Measurements from ENCODE around the gene RB1.
"Not testable (repeated sequence)": the region's sequence is repeated elsewhere in the genome, so short reads cannot be mapped to it uniquely, and the experiment has no call there.

The RB1 gene

GRCh38 chr13:48346583-48346982, 43.0 kb downstream of the RB1 start:
- in situ Hi-C loops (cut with MboI; ENCODE audit: low sequenced_read_pairs), result loop anchor here (25.0 kb wide), 1 partner anchor 241 kb away; no protein-coding TSS in a partner anchor

- in situ Hi-C loops (cut with MboI; ENCODE audit: low sequenced_read_pairs), result loop anchor here (25.0 kb wide), 1 partner anchor 238 kb away; no protein-coding TSS in a partner anchor
Measured at GRCh38 chr13:48349525-48349924, 46.0 kb downstream of the RB1 start.

- in situ Hi-C loops (cut with MboI; ENCODE audit: low sequenced_read_pairs), result no loop called here
Measured at GRCh38 chr13:48353590-48353989, 50.0 kb downstream of the RB1 start.

- in situ Hi-C loops (cut with MboI; ENCODE audit: low sequenced_read_pairs), result not testable (repeated sequence)
Measured at GRCh38 chr13:48355524-48355923, 52.0 kb downstream of the RB1 start.

- in situ Hi-C loops (cut with MboI; ENCODE audit: low sequenced_read_pairs), result no loop called here
Measured at GRCh38 chr13:48356750-48357149, 53.2 kb downstream of the RB1 start.

GRCh38 chr13:48369988-48370387, 66.4 kb downstream of the RB1 start:
- in situ Hi-C loops (cut with MboI; ENCODE audit: low sequenced_read_pairs), result no loop called here

GRCh38 chr13:48370815-48371214, 67.3 kb downstream of the RB1 start:
- in situ Hi-C loops (cut with MboI; ENCODE audit: low sequenced_read_pairs), result no loop called here

GRCh38 chr13:48377857-48378256, 74.3 kb downstream of the RB1 start:
- in situ Hi-C loops (cut with MboI; ENCODE audit: low sequenced_read_pairs), result no loop called here

- in situ Hi-C loops (cut with MboI; ENCODE audit: low sequenced_read_pairs), result no loop called here
Measured at GRCh38 chr13:48380581-48380980, 77.0 kb downstream of the RB1 start.

GRCh38 chr13:48383384-48383783, 79.8 kb downstream of the RB1 start:
- in situ Hi-C loops (cut with MboI; ENCODE audit: low sequenced_read_pairs), result no loop called here

- in situ Hi-C loops (cut with MboI; ENCODE audit: low sequenced_read_pairs), result no loop called here
Measured at GRCh38 chr13:48386816-48387215, 83.3 kb downstream of the RB1 start.

GRCh38 chr13:48391257-48391656, 87.7 kb downstream of the RB1 start:
- in situ Hi-C loops (cut with MboI; ENCODE audit: low sequenced_read_pairs), result no loop called here

- in situ Hi-C loops (cut with MboI; ENCODE audit: low sequenced_read_pairs), result no loop called here
Measured at GRCh38 chr13:48393030-48393697, 89.6 kb downstream of the RB1 start.

GRCh38 chr13:48393698-48394085, 90.1 kb downstream of the RB1 start:
- in situ Hi-C loops (cut with MboI; ENCODE audit: low sequenced_read_pairs), result no loop called here

GRCh38 chr13:48397744-48398143, 94.2 kb downstream of the RB1 start:
- in situ Hi-C loops (cut with MboI; ENCODE audit: low sequenced_read_pairs), result no loop called here

GRCh38 chr13:48398450-48399095, 95.0 kb downstream of the RB1 start:
- in situ Hi-C loops (cut with MboI; ENCODE audit: low sequenced_read_pairs), result no loop called here

GRCh38 chr13:48400090-48400694, 96.6 kb downstream of the RB1 start:
- in situ Hi-C loops (cut with MboI; ENCODE audit: low sequenced_read_pairs), result no loop called here

GRCh38 chr13:48400850-48401291, 97.3 kb downstream of the RB1 start:
- in situ Hi-C loops (cut with MboI; ENCODE audit: low sequenced_read_pairs), result no loop called here

GRCh38 chr13:48401480-48401879, 97.9 kb downstream of the RB1 start:
- in situ Hi-C loops (cut with MboI; ENCODE audit: low sequenced_read_pairs), result no loop called here

- in situ Hi-C loops (cut with MboI; ENCODE audit: low sequenced_read_pairs), result no loop called here
Measured at GRCh38 chr13:48402325-48402932, 98.9 kb downstream of the RB1 start.

- in situ Hi-C loops (cut with MboI; ENCODE audit: low sequenced_read_pairs), result no loop called here
Measured at GRCh38 chr13:48403151-48403631, 99.6 kb downstream of the RB1 start.

- in situ Hi-C loops (cut with MboI; ENCODE audit: low sequenced_read_pairs), result no loop called here
Measured at GRCh38 chr13:48403913-48404312, 100.4 kb downstream of the RB1 start.

Data from HL-60/S4 (cell line).